ENCODE results near the gene MB21D2.
"Not testable (repeated sequence)": the region's sequence is repeated elsewhere in the genome, so short reads cannot be mapped to it uniquely, and the experiment has no call there.

The MB21D2 gene

GRCh38 chr3:192799721-192800120 lies 117.9 kb downstream of the MB21D2 start:
- DNase-seq, result no peak

GRCh38 chr3:192795021-192795420 lies 122.6 kb downstream of the MB21D2 start:
- no peak for DNase-seq

- no peak for DNase-seq
These were observed 123.4 kb downstream of the MB21D2 start for GRCh38 chr3:192794216-192794615.

GRCh38 chr3:192788816-192789515 lies 128.7 kb downstream of the MB21D2 start:
- not testable (repeated sequence) for DNase-seq

GRCh38 chr3:192778508-192778907 lies 139.1 kb downstream of the MB21D2 start:
- no peak for DNase-seq

- not testable (repeated sequence) for DNase-seq
These were observed 143.3 kb downstream of the MB21D2 start for GRCh38 chr3:192774341-192774740.

- peak; percentile 82 for DNase-seq
These were observed 145.3 kb downstream of the MB21D2 start for GRCh38 chr3:192772240-192772894.

GRCh38 chr3:192758654-192759053 lies 159.0 kb downstream of the MB21D2 start:
- no peak for DNase-seq

GRCh38 chr3:192751148-192751547 lies 166.5 kb downstream of the MB21D2 start:
- no peak for DNase-seq

- no peak for DNase-seq
These were observed 167.5 kb downstream of the MB21D2 start for GRCh38 chr3:192750201-192750600.

GRCh38 chr3:192747746-192748145 lies 169.9 kb downstream of the MB21D2 start:
- no peak for DNase-seq

GRCh38 chr3:192747145-192747544 lies 170.5 kb downstream of the MB21D2 start:
- DNase-seq, result no peak

All from COR-L47 (cell line).